ENCODE measurements around the gene ZNF77. TPM values are rescaled to one million over a fixed set of nuclear protein-coding genes. Genes with fewer than 3 reads are reported as not detected.
"Not testable (repeated sequence)": the region's sequence is repeated elsewhere in the genome, so short reads cannot be mapped to it uniquely, and the experiment has no call there.

The ZNF77 gene
- total RNA-seq: 7.6 and 8.6 TPM in 2 replicates

- DNase-seq (ENCODE audit: low read depth, low spot score): peak; percentile 98
Measured at GRCh38 chr19:2944775-2945574, at the start of gene ZNF77. Gene ZNF77, minus strand, starts transcription at chr19:2944971. Its CDS starts 131 bp downstream, at chr19:2944840.

- DNase-seq (ENCODE audit: low read depth, low spot score): no peak
Measured at GRCh38 chr19:2993579-2993978, 48.8 kb upstream of the ZNF77 start.

- DNase-seq (ENCODE audit: low read depth, low spot score): no peak
Measured at GRCh38 chr19:2992958-2993357, 48.2 kb upstream of the ZNF77 start.

- not testable (repeated sequence) for DNase-seq (ENCODE audit: low read depth, low spot score)
Measured at GRCh38 chr19:2992333-2992732, 47.6 kb upstream of the ZNF77 start.

GRCh38 chr19:2989236-2989946 is 44.6 kb upstream of the ZNF77 start:
- no peak for DNase-seq (ENCODE audit: low read depth, low spot score)

- DNase-seq (ENCODE audit: low read depth, low spot score): no peak
Measured at GRCh38 chr19:2988568-2988967, 43.8 kb upstream of the ZNF77 start.

GRCh38 chr19:2987797-2988196 is 43.0 kb upstream of the ZNF77 start:
- DNase-seq (ENCODE audit: low read depth, low spot score): no peak

GRCh38 chr19:2986951-2987524 is 42.3 kb upstream of the ZNF77 start:
- DNase-seq (ENCODE audit: low read depth, low spot score): no peak

GRCh38 chr19:2984215-2984528 is 39.4 kb upstream of the ZNF77 start:
- no peak for DNase-seq (ENCODE audit: low read depth, low spot score)

- no peak for DNase-seq (ENCODE audit: low read depth, low spot score)
Measured at GRCh38 chr19:2983351-2984214, 38.8 kb upstream of the ZNF77 start.

- DNase-seq (ENCODE audit: low read depth, low spot score): peak; percentile 82
Measured at GRCh38 chr19:2982983-2983350, 38.2 kb upstream of the ZNF77 start.

- DNase-seq (ENCODE audit: low read depth, low spot score): no peak
Measured at GRCh38 chr19:2982561-2982960, 37.8 kb upstream of the ZNF77 start.

GRCh38 chr19:2981898-2982297 is 37.1 kb upstream of the ZNF77 start:
- no peak for DNase-seq (ENCODE audit: low read depth, low spot score)

- DNase-seq (ENCODE audit: low read depth, low spot score): no peak
Measured at GRCh38 chr19:2978772-2979171, 34.0 kb upstream of the ZNF77 start.

- DNase-seq (ENCODE audit: low read depth, low spot score): no peak
Measured at GRCh38 chr19:2978166-2978767, 33.5 kb upstream of the ZNF77 start.

- DNase-seq (ENCODE audit: low read depth, low spot score): no peak
Measured at GRCh38 chr19:2977746-2978138, 33.0 kb upstream of the ZNF77 start.

GRCh38 chr19:2977001-2977745 is 32.4 kb upstream of the ZNF77 start, which contains the start of gene TLE6:
Gene TLE6, plus strand, starts transcription at chr19:2977564. Its CDS starts 670 bp downstream, at chr19:2978234.
- peak; percentile 76 for DNase-seq (ENCODE audit: low read depth, low spot score)

GRCh38 chr19:2976609-2977000 is 31.8 kb upstream of the ZNF77 start:
- DNase-seq (ENCODE audit: low read depth, low spot score): no peak

GRCh38 chr19:2974342-2975041 is 29.7 kb upstream of the ZNF77 start:
- DNase-seq (ENCODE audit: low read depth, low spot score): no peak

- no peak for DNase-seq (ENCODE audit: low read depth, low spot score)
Measured at GRCh38 chr19:2973229-2973628, 28.5 kb upstream of the ZNF77 start.

Data from pulmonary artery endothelial cell (primary cell).